GM12878 (cell line): ENCODE results near the gene NDC1. TPM values are rescaled to one million over a fixed set of nuclear protein-coding genes. Genes with fewer than 3 reads are reported as not detected.

Experiments used
- ATAC-seq: fragments of 200-7000 bp; cut with Tn5 transposase; 3 replicates; pipeline ENCODE4 v1.9.1; 2020; ENCODE audit warnings: mild to moderate bottlenecking, moderate library complexity
- BruUV-seq: library from RNA; stranded (reverse); fragments of 400-500 nt; replicated peaks from 2 replicates; lab custom pipeline; 2021; lab: Mats Ljungman, UMichigan
- CTCF ChIA-PET: fragments of 300-600 bp; sonication (Branson Sonifier 250); formaldehyde crosslinking; extraction: SDS; loops from one replicate; lab custom pipeline; 2021; ENCODE audit warnings: inconsistent platforms; lab: Yijun Ruan, JAX
- POLR2A ChIA-PET: fragments of 350-600 bp; formaldehyde crosslinking; extraction: SDS; loops from one replicate; lab custom pipeline; 2021; ENCODE audit warnings: inconsistent platforms; lab: Charles Lee
- RAD21 ChIA-PET: fragments of 300-600 bp; sonication (Branson Sonifier 250); formaldehyde crosslinking; loops from one replicate; lab custom pipeline; 2023; ENCODE audit warnings: antibody characterized with exemption; ENCODE audit not compliant: unreplicated experiment; lab: Charles Lee
- SMC1A ChIA-PET: fragments of 300-600 bp; sonication (Branson Sonifier 250); formaldehyde crosslinking; loops from one replicate; lab custom pipeline; 2023; ENCODE audit not compliant: unreplicated experiment, uncharacterized antibody; lab: Charles Lee
- DNase-seq: peaks from one replicate; pipeline ENCODE4 v3.0.0-alpha.2; 2011; ENCODE audit warnings: low read depth, low spot score
- FAIRE-seq: peaks from 3 replicates; lab custom pipeline; 2011; peaks lifted over from hg19 to GRCh38; lab: Jason Lieb, UNC
- H2AFZ ChIP-seq: 2 replicates; pipeline ENCODE4 v1.6.0; 2011; ENCODE audit warnings: low read depth, low read length, control low read depth; ENCODE audit not compliant: control insufficient read depth
- H3K27ac ChIP-seq: 2 replicates; pipeline ENCODE4 v1.5.1; 2011; ENCODE audit warnings: control low read depth; ENCODE audit not compliant: control insufficient read depth, insufficient read depth
- H3K27me3 ChIP-seq, 2 experiments: replicated peaks in 1 of 2; 2 replicates each; pipeline versions ENCODE4 v1.6.0 to v1.6.1; 2011; ENCODE audit warnings: low read length in 1 of 2; ENCODE audit not compliant: control insufficient read depth in 2 of 2, insufficient read depth in 2 of 2
- H3K36me3 ChIP-seq, 2 experiments: 2 replicates each; pipeline ENCODE4 v1.5.1; 2011; ENCODE audit warnings: low read length in 1 of 2; ENCODE audit not compliant: control insufficient read depth in 2 of 2, insufficient read depth in 2 of 2
- H3K4me1 ChIP-seq: 2 replicates; pipeline ENCODE4 v1.6.1; 2011; ENCODE audit warnings: mild to moderate bottlenecking, low read length, moderate library complexity, mixed read lengths; ENCODE audit not compliant: control insufficient read depth, insufficient read depth
- H3K4me2 ChIP-seq: 2 replicates; pipeline ENCODE4 v1.6.0; 2011; ENCODE audit warnings: control low read depth; ENCODE audit not compliant: control insufficient read depth, insufficient read depth
- H3K4me3 ChIP-seq: fragments of 200-600 bp; sonication (generic); 2 replicates; pipeline ENCODE4 v1.5.1; 2016
- H3K79me2 ChIP-seq: 2 replicates; pipeline ENCODE4 v1.6.0; 2011; ENCODE audit warnings: low read length; ENCODE audit not compliant: control insufficient read depth, insufficient read depth
- H3K9ac ChIP-seq: 2 replicates; pipeline ENCODE4 v1.8.0; 2011; ENCODE audit warnings: low read length, control low read depth, mixed read lengths; ENCODE audit not compliant: control insufficient read depth, insufficient read depth
- H3K9me3 ChIP-seq: replicated peaks from 3 replicates; pipeline ENCODE4 v1.5.1; 2011; ENCODE audit warnings: mild to moderate bottlenecking, low read length; ENCODE audit not compliant: control insufficient read depth, insufficient read depth
- H4K20me1 ChIP-seq: 2 replicates; pipeline ENCODE4 v1.6.0; 2011; ENCODE audit not compliant: control insufficient read depth, insufficient read depth
- JUND ChIP-seq: IDR thresholded peaks from 2 replicates; pipeline ENCODE4 v1.6.1; 2012; ENCODE audit warnings: low read depth, mild to moderate bottlenecking, low read length, improper control_type of control experiment, moderate library complexity
- KAT2A ChIP-seq: conservative IDR thresholded peaks from 2 replicates; pipeline ENCODE4 v1.6.1; 2011; ENCODE audit warnings: low read depth, low read length; ENCODE audit not compliant: control insufficient read depth
- WGBS: methylation state at CpG from one replicate; pipeline ENCODE4 v1.1.6; 2016; ENCODE audit warnings: low lambda C conversion rate; ENCODE audit not compliant: insufficient replicate concordance, insufficient coverage; ENCODE audit errors: missing lambda C conversion rate; 5-methylcytosine and 5-hydroxymethylcytosine counted together
- in situ Hi-C: fragments of 300-500 bp; cut with MboI; formaldehyde crosslinking; loops from 9 replicates; pipeline ENCODE4 v1.14.3; 2018; ENCODE audit warnings: mixed read lengths
- intact Hi-C: fragments of 100-400 bp; cut with micrococcal nuclease; formaldehyde crosslinking; loops from one replicate; pipeline ENCODE4 v1.14.2; 2022; ENCODE audit not compliant: unreplicated experiment
- polyA plus RNA-seq, 11 experiments: library from polyadenylated mRNA; depleted of rRNA in 4 of 11; unstranded in 6 of 11; stranded (reverse) in 5 of 11; fragments of >200 nt; fragmentation: Nextera tagmentation in 4 of 11; fragmentation: Illumina TruSeq in 1 of 11; extraction: Ambion mirVana in 4 of 11; extraction: Trizol in 1 of 11; gene quantifications; 1 replicate in 1 of 11; 2 replicates in 10 of 11; pipeline versions ENCODE4 v1.2.1 to v1.2.3, GENCODE V29; 2011 to 2016; ENCODE audit warnings: inconsistent platforms in 2 of 11, missing spikeins in 2 of 11, low read depth in 1 of 11
- total RNA-seq, 4 experiments: library from RNA; depleted of rRNA in 3 of 4; stranded (reverse); fragments of >200 nt in 3 of 4; fragmentation: Illumina TruSeq in 1 of 4; extraction: Trizol in 1 of 4; gene quantifications; 2 replicates each; pipeline versions ENCODE4 v1.2.1 to v1.2.3, GENCODE V29; 2013 to 2021
- TF ChIP-seq, protein P1 (sequence below): IDR thresholded peaks from 2 replicates; pipeline ENCODE4 v1.6.1; 2012; ENCODE audit warnings: low read length, inconsistent platforms
- TF ChIP-seq, protein P2 (sequence below): IDR thresholded peaks from 2 replicates; pipeline ENCODE4 v1.6.1; 2011; ENCODE audit warnings: borderline replicate concordance, low read depth, mild to moderate bottlenecking, moderate library complexity, mixed read lengths, low read length; ENCODE audit not compliant: insufficient read depth; ENCODE audit errors: extremely low read length
- TF ChIP-seq, protein P3 (sequence below): fragments of 150-350 bp; IDR thresholded peaks from 2 replicates; pipeline ENCODE4 v1.6.1; 2016; ENCODE audit warnings: low read depth, low read length

NDC1 gene
- total and polyA plus RNA-seq, 10 of the 15 experiments (the other 5 are each of a cell fraction or from before 2014, with no cell fraction given): 20.2 to 77.6 (median 47.1) TPM

DNA sequence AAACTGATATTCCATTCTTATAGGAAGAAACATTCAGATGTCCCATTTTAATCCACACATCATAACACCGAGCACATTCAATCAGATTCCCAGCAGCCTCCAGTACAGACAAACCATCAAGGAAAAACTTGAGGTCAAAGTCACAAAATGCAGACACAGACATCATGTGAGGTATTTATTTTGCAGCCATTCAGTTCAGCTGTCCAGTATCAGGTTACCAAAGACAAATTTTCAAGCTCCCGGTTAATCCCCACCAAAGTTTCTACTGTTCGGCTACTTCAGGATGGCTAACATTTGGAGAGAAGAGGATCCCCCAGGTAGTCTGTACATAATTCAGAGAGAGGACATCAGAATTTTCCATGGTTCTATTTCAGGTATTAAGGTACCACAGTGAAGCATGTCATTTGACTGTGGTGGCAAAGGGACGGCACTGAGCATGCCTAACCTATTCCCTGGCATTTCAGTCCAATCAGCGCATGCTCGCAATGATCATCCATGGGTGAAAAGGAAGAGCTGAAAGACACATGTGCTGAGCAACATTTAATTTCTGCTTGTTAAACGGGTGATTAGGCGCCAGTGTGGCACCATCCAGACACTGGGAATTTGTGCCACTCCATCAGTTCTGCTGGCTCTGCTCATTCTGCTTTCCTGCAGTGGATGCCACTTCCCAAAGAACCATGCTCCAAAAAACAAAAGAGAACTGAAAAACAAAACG is 13.6 kb upstream of the NDC1 start:
- BruUV-seq: no TSS peak
- SMC1A ChIA-PET: interaction anchor here (0.8 to 1.8 kb wide), 3 partner anchors 9 to 108 kb away, joined by 3 to 6 read pairs (median 4); no protein-coding TSS in a partner anchor

More for the DNA sequence above, 13.6 kb upstream of the NDC1 start:
- ChIA-PET RAD21 (no interaction called here), CTCF (interaction anchor here (0.6 to 1.5 kb wide), 3 partner anchors 9 to 105 kb away, joined by 3 to 7 read pairs (median 3); no protein-coding TSS in a partner anchor), POLR2A (interaction anchor here (0.7 kb wide), 2 partner anchors 16 to 97 kb away, joined by 4 to 8 read pairs; no protein-coding TSS in a partner anchor)
- Histone ChIP-seq H3K9me3 (no peaks in the 10 kb centered on the region), H2AFZ (no peak overlapping the region), H3K9ac (no peak overlapping the region), H3K79me2 (no peaks in the 10 kb centered on the region), H3K4me3 (no peak overlapping the region), H3K27me3 (no peaks in the 10 kb centered on the region), H3K4me2 (no peak overlapping the region), H3K36me3 (no peaks in the 10 kb centered on the region; a peak in 2 of 4 replicates), H3K4me1 (no peaks in the 10 kb centered on the region), H4K20me1 (no peaks in the 10 kb centered on the region), H3K27ac (no peak overlapping the region)
- ATAC-seq: no peak
- FAIRE-seq: no peak
- 90% methylated on average over 9 of the region's 9 CpGs for WGBS
- intact Hi-C loops: no loop called here
- in situ Hi-C loops: loop anchor here (25.0 kb wide), 1 partner anchor 211 kb away; the partner anchor contains the start of genes TCEANC2 and TMEM59
- no peak for DNase-seq
- TF ChIP-seq JUND: no peak
- TF ChIP-seq, protein P1, sequence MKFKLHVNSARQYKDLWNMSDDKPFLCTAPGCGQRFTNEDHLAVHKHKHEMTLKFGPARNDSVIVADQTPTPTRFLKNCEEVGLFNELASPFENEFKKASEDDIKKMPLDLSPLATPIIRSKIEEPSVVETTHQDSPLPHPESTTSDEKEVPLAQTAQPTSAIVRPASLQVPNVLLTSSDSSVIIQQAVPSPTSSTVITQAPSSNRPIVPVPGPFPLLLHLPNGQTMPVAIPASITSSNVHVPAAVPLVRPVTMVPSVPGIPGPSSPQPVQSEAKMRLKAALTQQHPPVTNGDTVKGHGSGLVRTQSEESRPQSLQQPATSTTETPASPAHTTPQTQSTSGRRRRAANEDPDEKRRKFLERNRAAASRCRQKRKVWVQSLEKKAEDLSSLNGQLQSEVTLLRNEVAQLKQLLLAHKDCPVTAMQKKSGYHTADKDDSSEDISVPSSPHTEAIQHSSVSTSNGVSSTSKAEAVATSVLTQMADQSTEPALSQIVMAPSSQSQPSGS: no peak
- TF ChIP-seq KAT2A: no peak
- TF ChIP-seq, protein P2, sequence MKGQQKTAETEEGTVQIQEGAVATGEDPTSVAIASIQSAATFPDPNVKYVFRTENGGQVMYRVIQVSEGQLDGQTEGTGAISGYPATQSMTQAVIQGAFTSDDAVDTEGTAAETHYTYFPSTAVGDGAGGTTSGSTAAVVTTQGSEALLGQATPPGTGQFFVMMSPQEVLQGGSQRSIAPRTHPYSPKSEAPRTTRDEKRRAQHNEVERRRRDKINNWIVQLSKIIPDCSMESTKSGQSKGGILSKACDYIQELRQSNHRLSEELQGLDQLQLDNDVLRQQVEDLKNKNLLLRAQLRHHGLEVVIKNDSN: no peak
- TF ChIP-seq, protein P3, sequence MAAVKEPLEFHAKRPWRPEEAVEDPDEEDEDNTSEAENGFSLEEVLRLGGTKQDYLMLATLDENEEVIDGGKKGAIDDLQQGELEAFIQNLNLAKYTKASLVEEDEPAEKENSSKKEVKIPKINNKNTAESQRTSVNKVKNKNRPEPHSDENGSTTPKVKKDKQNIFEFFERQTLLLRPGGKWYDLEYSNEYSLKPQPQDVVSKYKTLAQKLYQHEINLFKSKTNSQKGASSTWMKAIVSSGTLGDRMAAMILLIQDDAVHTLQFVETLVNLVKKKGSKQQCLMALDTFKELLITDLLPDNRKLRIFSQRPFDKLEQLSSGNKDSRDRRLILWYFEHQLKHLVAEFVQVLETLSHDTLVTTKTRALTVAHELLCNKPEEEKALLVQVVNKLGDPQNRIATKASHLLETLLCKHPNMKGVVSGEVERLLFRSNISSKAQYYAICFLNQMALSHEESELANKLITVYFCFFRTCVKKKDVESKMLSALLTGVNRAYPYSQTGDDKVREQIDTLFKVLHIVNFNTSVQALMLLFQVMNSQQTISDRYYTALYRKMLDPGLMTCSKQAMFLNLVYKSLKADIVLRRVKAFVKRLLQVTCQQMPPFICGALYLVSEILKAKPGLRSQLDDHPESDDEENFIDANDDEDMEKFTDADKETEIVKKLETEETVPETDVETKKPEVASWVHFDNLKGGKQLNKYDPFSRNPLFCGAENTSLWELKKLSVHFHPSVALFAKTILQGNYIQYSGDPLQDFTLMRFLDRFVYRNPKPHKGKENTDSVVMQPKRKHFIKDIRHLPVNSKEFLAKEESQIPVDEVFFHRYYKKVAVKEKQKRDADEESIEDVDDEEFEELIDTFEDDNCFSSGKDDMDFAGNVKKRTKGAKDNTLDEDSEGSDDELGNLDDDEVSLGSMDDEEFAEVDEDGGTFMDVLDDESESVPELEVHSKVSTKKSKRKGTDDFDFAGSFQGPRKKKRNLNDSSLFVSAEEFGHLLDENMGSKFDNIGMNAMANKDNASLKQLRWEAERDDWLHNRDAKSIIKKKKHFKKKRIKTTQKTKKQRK: no peak
